ENCODE measurements around the gene ETS2.

Gene ETS2

DNA sequence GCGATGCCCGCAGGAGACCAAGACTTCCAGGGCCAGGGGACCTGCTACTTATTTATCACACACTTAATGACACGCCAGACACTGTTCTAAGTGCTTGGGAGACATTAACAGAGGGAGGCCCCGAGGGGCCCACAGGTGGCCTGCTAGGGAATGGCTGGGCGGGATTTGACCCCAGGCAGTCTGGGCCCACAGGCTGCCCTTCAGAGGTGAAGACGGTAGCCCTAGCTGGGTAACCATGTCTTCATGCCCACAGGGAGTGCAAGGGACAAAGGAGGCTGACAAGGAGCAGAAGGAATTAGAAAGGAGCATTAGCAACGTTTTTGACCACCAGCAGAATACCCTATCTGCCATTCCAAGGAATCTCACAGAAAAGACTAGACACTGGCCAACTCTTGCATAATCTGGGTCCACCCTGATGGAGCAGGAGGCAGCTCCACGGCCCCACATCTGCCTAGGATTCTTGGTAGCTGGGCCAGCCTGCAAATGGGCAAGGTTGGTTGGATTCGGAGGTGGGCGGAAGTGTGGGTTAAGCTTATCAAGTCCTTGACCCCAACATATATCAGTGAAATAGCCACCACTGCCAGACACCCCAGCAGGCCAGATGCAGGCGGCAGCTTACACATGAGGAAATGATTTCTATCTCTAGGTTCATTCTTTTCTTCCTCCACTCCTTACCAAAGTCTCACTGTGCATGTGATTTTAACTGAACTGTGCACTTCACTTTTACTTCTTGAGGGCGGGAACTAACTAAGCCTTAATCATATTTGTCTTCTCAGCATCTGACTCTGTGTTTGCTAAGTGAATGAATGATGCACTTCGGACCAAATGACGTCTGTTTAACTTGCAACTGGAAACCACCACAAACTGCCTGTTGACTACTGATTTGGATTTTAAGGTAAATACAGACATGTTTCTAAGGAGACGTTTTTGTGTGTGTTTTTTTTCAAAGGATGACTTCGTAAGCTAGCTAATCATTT is 3.4 kb upstream of the ETS2 start:
- DNase-seq (ENCODE audit: low read depth): no peak

DNA sequence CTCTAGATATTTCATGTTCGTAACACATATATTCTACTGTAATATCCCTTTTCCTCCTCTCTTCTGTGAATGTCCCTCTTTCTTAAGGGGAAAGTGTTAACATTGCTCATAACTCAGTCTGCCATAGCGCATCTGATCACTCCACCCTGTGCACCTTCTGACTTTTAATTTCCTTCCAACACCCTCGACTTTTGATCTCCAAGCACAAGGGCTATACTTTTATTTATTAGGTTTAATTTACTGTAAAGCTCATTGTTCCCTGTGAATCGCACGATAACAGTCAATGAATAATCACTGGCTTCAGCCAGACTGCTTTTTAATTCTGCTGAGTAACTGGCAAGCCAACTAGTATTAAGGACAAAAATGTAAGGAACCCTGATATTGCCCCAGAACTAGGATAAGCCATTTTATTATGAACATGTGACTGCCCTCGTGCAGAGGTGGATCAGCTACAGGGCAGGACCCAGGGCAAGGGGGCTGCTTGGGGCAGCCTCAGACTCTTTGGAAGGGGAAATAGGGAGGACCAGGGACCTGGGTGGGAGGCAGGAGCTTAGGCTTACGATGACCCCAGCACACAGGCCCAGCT is 2.6 kb upstream of the ETS2 start:
- DNase-seq (ENCODE audit: low read depth): no peak

DNA sequence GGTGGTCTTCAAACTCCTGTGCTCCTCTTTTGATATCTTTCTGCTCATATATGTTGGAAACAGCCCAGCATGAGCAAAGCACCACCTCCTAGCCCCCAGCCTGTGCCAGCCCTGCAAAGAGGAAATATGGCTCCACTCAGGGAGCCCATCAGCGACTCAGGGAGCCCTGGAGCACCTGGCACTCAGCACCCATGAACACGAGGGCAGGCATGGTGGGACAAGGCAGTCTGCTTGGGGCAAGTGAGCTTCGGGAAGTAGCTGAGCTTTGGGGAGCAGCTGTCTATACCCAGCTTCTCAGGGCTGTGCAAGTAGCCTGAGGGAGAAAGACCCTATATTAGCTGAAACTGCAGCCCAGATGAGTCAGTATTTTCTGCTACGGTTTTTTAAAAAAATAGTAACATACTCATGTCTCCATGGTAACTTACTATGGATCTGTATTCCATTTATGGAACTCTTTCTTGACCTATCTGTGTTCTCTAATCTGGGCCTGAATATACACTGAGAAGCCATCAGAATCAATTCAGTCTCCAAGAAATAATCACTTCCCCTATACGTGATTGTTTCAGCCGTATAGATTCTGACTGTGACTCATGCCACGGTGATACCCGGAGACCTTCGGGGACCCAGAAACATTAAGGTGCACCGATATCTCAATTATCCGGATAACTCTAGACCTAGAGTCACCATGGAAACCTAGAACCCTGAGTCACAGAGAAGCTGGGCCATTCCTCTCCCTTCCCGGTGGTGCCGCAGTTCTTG is 1.5 kb upstream of the ETS2 start:
- DNase-seq (ENCODE audit: low read depth): no peak

DNA sequence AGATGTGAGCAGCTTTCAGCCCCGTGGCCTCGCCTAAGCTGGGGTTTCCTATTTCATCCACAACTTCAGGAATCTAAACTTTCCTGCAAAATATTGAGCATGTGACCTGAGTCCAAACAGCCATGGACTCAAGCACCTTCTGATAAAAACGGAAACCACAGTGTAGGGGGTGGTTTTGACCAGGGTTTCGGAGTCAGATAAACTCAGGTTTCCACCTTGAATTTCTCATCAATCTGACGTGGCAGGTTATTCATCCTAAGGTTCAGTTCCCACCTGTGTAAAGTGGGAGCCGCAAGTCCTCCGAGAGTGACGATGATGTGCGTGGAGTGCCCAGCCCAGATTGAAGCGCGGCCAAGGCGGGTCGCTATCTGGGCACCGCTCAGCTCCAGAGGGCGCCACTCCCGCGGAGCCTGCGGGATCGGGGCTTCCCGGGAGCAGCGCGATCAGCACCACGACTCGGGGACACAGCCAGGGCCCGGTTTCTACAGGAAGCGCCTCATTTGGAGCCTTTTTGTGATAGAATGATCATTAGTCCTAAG is 871 bp upstream of the ETS2 start:
- no peak for DNase-seq (ENCODE audit: low read depth)

DNA sequence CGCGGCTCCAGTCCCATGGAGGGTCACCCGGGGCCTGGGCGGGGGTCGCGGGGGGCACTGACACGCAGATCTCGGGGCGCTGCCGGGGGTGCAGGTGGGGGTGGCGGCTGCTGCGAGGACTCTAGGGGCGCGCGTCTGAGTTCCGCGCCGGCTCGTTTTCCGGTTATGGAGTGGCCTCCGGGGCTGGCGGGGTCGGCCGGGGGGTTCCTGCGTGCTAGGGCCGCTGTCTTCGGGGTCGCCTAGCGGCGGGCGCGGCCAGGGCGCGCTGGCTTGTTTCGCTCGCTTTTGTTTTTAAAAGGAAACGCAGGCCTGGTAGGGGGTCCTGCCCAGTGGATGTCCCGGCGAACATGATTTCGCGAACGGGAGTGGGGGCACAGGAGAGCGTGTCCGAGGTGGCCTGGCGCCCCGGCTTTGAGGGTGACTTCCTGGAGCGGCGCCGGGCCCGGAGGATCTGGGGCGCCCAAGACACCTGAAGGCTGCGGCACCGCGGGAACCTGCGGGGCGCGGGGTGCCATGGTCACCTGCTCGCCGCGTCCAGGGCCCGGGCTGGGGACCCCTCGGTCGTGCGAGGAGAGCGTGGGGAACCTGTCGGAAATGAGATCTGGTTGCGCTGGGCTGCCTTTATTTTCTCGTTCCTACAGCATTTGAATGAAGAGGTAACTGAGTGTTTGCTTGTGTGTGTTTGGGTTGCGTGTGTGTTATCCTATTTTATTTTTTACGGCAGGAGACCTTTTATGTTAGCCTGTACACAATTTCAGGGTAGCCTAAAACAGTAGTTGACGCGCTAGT is 618 bp downstream of the ETS2 start:
- no peak for DNase-seq (ENCODE audit: low read depth)

DNA sequence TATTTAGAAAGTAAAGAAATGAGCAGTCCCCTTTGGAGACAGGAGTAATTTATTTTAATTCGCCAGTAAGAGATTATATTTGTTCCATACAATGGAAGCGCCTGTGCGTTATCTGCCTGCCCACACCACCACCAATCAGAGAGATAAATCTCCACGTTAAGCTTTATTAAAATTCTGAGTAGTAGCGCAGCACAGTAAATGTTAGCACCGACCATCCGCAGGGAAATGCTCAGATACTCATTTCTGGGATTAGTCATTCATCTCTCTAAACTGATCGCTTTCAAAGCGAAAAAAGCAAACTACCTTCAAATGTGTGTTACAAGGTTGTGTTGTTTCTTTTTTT is 1.2 kb downstream of the ETS2 start:
- no peak for DNase-seq (ENCODE audit: low read depth)

DNA sequence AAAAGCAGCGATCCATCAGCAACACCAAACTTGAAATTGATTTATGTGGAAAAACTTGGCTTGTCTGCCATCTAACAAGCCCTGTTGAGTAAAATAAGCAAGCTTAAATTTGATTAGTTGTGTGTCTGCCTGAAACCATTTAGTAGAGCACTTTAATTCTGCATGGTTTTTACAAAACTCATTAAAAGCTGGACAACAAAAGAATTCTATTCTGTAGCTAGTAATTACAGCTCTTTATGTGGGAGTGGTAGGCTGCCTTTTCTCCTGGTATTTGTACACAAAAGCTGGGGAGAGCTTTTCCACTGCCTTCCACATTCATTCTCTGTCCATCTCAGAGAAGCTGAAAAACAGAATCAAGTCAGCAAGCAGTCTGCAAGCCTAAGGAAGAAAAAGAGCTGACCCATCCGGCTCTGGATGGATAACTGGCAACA is 1.7 kb downstream of the ETS2 start:
- no peak for DNase-seq (ENCODE audit: low read depth)

DNA sequence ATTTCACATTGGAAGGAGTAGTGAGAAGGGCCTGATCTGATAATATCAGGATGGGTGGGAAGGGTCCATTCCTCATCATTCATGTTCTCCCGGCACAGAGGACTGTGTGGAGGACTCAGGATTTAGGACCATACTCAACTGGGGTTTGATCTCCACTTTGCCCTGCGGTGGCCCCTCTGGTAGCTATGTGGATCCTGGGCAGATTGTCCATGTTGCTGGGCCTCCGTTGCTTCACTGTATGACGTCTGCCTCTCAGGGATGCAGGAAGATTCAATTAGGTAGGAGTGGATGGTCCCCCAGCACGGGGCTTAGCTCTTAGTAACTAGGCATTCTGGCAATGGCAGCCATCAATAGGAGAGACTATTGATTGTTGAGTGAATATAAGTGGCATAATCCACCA is 2.3 kb downstream of the ETS2 start:
- no peak for DNase-seq (ENCODE audit: low read depth)

DNA sequence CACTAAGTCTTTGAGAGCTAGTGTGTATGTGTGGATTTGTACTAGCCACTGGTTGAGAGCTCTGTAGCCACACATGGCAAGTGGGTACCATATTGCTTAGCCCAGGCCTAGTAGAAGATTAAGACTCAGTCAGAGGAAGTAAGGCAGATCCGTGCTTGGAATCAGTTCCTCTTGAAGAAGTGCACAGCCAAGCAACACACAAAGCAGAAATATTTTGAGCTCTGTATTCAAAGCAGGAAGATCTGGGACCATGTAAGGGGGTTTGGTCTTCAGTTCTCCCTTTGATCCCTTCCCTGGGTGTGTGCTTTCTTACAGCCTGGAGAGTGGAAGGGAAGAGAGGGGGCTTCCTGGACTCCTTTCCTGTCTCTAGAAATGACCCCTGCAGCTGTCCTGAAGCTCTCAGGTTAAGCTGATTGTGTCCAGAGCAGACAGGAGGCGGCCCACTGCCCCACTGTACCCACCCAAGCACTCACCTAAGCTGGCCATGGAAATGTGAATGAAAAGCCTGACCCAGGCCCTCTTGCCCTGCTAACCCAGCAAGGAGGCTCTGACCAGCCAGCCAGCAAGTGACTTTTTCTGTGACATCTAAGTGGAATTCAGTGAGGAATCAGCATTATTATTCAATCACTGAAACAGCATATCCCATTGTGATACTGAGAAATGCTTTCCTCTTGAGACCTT is 3.6 kb downstream of the ETS2 start:
- DNase-seq (ENCODE audit: low read depth): no peak

DNA sequence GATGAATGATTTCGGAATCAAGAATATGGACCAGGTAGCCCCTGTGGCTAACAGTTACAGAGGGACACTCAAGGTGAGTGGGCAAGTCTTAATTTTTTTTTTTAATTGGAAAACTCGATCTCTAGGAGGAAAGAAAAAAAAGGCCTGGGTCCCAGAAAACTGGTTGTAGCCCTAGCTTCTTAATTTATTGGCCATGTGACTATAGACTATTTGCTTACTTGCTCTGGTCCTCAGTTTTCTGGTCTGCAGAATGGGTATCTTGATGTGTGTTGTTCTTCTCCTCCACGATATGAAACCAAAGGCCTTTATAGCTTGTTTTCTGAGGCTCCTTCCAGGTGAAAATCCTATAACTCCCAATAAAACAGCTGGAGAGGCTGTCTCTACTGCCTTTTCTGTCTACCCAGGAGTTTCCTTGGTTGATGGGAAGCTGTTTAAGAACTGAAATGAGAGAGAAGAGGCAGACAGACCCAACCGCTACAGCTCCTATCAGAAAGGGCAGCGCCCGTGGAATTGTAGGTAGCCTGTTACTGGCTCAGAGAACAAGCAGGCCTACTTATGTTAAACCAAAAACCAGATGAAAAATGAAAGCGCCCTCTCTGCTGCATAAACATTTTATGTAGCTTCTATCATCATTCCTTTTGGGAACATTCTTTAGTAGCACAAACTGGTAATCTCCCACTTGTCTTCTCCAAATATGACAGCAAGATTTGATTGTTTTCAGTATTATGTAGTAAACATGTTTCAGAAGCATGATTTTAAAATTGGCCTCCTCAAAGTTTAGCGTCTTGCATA is 4.5 kb downstream of the ETS2 start:
- DNase-seq (ENCODE audit: low read depth): no peak

DNA sequence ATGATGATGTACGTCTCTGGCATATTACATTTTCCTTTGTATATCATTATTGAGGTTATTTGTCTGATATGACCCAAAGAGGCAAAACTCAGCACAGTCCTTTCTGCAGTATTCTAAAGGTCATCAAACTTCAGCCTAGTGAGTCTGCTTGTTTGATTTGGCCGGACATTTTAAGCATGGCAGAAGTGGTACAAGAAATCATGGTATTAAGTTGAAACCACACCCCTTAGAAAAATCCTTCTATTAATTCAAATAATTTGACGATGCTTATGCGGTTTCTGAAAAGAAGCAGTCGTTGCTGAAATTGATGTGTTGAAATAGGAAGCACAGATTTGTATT is 5.1 kb downstream of the ETS2 start:
- DNase-seq (ENCODE audit: low read depth): no peak

DNA sequence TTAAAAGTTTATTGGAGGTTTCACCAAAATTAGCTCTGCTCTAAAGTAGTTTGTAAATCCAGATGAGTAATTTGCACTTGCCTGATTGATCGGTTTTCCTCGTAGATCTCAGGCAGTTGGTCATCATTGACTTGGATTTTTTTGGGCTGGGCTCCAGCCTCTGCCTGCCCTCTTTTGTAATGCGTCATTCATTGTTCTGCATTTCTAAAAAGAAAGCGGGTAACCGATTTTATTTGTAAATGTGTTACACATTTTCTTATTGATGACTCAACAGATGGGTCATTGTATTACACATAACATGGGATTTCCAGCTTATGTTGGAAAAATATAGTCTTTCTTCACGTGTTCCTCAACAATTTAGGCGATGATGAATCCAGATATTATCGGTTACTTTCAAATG is 5.5 kb downstream of the ETS2 start:
- peak; percentile 75 for DNase-seq (ENCODE audit: low read depth)

DNA sequence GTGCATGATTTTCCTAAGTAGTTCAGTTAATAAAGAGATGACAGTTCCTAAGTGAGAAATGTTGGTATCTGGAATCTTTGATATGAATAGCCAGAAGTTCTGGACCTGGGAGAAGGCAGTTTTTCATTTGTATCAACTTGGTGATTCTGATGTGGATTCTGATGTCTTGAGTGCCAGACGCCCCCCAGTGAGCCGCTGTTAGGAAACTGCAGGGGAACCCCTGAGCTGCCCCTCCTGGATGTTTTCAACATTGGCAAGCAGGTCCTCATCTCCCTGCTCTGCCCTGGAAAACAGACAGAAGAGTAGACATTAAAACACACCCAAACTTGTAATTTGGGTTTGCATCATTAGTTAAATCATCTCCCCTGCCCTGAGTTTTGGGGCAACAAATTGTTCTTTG is 7.4 kb downstream of the ETS2 start:
- DNase-seq (ENCODE audit: low read depth): no peak

DNA sequence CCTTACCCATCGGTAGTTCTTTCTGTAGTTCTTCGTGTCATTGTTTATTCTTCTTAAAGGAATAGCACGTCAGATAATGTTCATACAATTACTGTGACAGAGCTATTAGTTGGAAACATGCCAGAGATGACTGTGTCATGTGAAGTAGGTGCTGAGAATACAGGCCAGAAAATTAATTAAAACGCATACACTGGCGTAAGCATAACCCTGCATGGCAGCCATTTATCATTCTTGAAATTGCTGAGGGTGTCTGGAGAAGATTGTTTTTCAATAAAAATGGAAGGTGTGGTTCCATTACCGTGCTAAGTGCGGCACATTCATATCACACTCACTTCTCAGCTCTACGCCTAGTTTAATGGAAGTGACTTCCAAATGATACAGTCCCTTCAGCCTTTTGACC is 7.8 kb downstream of the ETS2 start:
- no peak for DNase-seq (ENCODE audit: low read depth)

DNA sequence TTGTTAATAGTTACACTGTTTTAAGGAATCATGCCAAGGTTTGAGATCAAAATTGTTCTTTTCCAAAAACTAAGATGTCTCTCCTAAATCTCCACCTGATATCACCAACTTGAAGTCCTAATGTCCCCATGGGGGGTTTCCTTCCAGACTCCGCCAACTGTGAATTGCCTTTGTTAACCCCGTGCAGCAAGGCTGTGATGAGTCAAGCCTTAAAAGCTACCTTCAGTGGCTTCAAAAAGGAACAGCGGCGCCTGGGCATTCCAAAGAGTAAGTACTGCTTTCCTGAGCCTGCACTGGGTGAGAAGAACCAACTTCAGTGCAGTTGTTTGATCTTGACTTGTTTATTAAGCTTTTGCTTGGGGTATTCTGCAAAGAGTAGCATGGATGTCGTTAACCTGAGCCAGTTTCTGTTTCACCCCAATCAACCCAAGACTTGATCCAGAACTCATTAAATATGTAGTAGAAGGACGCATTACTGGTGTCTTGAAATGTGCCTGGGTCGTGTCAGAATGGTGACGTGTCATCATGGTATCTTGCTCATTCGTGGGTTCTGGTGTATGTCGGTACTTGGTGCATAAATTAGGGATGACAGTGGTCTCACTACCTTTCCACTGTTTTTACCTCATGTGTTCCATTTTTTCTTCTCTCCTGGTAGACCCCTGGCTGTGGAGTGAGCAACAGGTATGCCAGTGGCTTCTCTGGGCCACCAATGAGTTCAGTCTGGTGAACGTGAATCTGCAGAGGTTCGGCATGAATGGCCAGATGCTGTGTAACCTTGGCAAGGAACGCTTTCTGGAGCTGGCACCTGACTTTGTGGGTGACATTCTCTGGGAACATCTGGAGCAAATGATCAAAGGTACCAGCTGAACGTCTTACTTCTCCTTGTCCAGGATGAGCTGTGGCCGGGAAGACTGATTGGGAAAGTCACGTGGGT is 8.7 kb downstream of the ETS2 start:
- no peak for DNase-seq (ENCODE audit: low read depth)

DNA sequence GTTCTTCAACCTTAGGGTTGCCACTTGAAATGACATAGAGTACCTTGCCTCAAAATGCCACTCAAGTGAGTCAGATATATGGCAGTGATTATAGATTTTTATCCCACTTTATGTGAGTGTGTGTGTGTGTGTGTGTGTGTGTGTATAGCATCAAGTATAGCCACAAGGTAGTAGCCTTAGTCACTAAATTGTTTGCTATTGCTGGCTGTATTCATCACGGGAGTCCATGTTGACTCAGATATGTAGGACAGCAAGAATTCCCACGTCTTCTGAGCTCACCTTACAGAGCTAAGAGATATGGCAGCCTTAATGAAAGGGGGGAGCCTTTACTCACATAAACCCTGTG is 9.3 kb downstream of the ETS2 start:
- DNase-seq (ENCODE audit: low read depth): no peak

DNA sequence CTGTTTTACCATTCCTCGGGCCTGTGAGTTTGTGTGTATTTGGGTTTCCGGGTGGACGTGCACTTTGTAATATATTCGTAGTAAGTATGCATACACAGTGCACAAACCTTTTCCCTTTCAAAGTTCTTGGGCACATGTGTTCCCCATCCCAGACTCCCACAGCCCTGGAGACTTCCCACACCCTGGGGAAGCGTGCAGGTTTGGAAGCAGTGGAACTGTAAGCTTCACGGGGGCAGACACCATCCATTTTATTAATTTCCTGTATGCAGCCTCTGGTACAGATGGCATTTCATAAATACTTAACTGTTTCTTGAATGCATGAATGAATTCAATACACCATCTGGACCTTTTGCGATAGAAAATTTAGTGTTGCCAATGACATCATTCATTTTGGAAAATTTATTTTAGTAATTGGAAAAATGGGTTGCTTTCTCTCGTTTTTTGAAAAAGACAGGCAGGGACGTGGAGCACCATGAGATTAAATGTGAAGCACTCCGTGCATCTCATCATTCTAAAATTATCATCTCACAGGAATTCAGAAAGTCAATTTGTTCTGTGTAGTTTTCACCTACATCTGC is 10.8 kb downstream of the ETS2 start:
- no peak for DNase-seq (ENCODE audit: low read depth)

DNA sequence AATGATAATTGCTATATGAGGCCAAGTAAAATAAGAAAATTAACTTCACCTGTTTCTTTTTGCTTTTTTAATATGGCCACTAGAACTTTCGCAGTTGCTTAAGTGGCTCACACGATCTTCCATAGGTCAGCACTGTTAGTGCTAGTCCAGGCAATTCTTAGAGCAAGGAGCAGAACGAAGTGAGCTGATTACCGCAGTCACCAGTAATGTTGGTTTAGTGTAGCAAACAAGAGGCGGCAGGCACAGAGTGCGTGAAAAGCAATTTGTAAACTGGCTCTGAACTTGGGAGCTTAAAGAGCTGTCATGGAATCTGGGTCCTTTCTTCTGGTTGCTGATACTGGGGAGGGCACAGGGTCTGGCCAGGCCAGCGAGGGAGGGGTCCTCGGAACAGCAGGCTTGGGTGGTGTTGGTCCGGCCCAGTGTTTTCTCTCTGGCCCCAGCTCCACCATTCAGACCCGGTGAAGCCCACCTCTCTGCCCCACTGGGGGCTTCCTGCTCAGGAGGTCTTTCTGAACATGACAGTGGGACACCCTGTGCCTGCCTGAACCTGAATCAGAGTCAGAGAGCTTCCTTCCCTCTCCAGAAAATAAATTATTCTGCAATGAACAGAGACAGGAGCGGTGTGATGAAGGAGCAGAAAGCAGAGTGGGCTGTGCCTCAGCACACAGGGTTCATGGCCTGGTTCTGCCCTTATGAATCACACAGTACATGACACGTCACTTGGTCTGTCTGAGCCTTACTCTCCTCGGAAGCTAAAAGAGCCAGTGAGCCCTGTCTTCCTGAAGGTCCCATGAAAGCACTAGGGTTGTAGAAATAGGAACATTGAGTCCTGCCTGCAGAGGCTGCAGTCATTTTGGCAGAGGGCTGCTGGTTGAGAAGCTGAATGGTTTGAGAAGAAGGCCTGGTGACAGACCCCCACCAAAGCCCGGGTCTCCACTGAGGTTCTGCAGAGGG is 11.9 kb downstream of the ETS2 start:
- DNase-seq (ENCODE audit: low read depth): peak; percentile 41

Measured in GM04503 (cell line).